ENCODE data around the gene FAM180A. TPM values are rescaled to one million over a fixed set of nuclear protein-coding genes. Genes with fewer than 3 reads are reported as not detected.

FAM180A gene
- total and polyA plus RNA-seq, 7 donors: 0.07 to 1.8 (median 0.13) TPM; not detected in 2

DNA sequence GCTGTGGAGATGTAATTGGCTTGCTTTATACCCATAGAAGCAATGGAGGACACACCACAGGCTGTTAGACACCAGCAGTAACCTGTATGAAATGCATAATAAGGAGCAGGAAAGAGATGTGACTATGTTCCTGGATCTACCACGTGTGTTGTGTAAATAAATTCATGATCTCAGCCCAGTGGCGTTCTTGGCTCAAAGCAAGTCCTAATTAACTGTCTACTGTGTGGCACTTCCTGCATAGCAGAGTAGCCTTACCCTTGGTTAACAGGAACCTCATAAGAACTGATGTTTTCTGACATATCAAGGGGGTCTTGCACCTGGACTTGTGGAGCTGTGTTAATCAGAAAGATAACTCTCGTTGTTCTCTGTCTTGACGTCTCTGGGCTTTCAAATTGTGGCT is 25.7 kb upstream of the FAM180A start:
- TF ChIP-seq, protein P1, sequence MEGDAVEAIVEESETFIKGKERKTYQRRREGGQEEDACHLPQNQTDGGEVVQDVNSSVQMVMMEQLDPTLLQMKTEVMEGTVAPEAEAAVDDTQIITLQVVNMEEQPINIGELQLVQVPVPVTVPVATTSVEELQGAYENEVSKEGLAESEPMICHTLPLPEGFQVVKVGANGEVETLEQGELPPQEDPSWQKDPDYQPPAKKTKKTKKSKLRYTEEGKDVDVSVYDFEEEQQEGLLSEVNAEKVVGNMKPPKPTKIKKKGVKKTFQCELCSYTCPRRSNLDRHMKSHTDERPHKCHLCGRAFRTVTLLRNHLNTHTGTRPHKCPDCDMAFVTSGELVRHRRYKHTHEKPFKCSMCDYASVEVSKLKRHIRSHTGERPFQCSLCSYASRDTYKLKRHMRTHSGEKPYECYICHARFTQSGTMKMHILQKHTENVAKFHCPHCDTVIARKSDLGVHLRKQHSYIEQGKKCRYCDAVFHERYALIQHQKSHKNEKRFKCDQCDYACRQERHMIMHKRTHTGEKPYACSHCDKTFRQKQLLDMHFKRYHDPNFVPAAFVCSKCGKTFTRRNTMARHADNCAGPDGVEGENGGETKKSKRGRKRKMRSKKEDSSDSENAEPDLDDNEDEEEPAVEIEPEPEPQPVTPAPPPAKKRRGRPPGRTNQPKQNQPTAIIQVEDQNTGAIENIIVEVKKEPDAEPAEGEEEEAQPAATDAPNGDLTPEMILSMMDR (IDR thresholded peaks at IDR 0.05): no peak
- H3K27ac ChIP-seq: no peak overlapping the region
- no peak overlapping the region for H3K4me3 ChIP-seq
- H3K36me3 ChIP-seq (ENCODE audit: insufficient read depth in 1 of 2, low read depth in 1 of 2): no peaks in the 10 kb centered on the region
- 27 to 41% (median 38%) methylated on average over 4 of the region's 4 CpGs for WGBS, 3 donors
- DNase-seq: no peak
- peak; percentile 55 to 92 (median 80) for ATAC-seq
- H3K27me3 ChIP-seq (ENCODE audit: insufficient read depth in 3 of 3, low read length in 2 of 3): no peaks in the 10 kb centered on the region
- peaks cover 10% of the 10 kb centered on the region for H3K9me3 ChIP-seq
- H3K4me1 ChIP-seq: peaks cover 4% of the 10 kb centered on the region
- intact Hi-C loops (cut with DNase I): no loop called here

DNA sequence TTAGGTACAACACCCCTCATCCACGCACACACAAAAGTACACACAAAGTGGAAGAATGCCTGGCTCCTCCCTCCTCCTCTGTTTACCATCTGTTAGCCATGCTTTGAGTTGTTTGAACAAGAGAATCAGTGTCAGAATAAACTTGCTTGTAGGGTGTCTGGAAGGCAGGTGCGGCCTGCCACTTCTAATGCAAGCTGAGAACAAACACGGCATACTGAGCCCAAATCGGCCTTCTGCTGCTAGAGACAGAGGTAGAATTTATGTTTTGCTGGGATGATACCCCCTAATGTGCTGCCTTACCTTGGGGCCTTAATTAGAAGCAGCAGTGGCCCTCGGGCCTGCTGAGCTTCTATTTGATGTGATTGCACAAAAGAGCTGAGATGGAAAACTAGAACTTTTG is 24.9 kb upstream of the FAM180A start:
- H3K36me3 ChIP-seq (ENCODE audit: insufficient read depth in 1 of 2, low read depth in 1 of 2): no peaks in the 10 kb centered on the region
- peaks cover 8% of the 10 kb centered on the region for H3K9me3 ChIP-seq
- no peak overlapping the region for H3K27ac ChIP-seq
- intact Hi-C loops (cut with DNase I): no loop called here
- ATAC-seq: no peak
- DNase-seq: no peak
- WGBS, 3 donors: 46 to 60% (median 53%) methylated on average over 5 of the region's 5 CpGs
- H3K4me3 ChIP-seq: no peak overlapping the region
- H3K4me1 ChIP-seq: peaks cover 4% of the 10 kb centered on the region
- H3K27me3 ChIP-seq (ENCODE audit: insufficient read depth in 3 of 3, low read length in 2 of 3): no peaks in the 10 kb centered on the region
- TF ChIP-seq, protein P1 (IDR thresholded peaks at IDR 0.05): no peak

DNA sequence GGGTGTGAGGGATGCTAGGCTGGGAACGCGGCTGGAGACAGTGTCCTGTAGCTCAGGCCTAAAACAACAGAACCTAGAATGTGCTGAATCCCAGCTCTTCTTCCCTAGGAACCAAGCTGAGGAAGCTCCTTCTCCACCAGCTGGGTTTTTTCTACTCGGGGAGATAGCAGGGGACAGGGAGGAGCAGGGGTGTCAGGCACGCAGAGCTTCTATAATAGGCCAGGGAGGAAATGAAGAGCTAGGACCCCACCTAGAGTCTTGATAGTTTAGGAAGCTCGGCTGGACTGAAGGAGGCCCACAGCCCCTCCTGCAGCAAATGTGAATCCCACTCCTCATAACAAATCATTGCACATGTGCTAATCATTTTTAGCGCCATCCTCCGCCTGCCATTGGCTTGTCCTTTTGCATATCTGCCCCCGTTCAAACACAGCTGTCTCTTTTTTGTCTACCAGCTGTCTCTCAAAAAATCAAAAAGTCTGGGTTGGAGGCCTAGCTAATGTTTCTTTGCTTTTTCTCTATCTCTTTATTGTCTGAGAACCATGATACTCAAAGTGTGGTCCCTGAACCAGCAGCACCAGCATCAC is 24.1 kb upstream of the FAM180A start:
- H3K27me3 ChIP-seq (ENCODE audit: insufficient read depth in 3 of 3, low read length in 2 of 3): no peaks in the 10 kb centered on the region

DNA sequence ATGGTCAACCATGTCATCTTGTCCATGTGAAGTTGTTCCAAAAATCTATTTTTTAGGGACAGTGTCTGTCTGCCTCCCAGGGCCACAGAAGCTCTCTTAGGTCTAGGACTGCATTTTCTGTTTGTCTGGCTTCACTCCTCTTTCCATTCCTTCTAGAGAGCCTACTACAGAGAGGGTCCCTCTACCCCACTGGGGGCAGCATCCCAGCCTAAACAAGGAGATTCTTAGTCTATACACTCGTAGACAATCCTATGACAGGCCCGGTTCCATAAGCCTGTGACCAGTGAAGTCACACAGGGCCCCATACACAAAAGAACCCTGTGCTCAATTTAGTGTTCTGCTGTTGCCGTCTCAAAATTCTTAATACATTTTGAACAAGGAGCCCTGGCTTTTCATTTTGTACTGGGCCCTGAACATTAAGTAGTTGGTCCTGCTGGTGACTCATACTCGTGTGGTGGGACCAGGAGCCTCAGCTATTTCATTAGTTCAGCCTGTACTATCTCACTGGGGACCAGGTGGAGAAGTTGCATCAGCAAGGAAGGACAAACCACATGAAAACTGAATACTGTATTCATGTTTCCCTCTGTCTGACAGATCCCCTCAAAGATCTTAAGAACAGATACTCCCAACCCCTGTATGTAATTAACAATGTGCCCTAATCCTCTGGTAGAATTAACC is 23.5 kb upstream of the FAM180A start:
- WGBS, 3 donors: 73 to 82% (median 76%) methylated on average over 4 of the region's 4 CpGs
- Histone ChIP-seq H3K36me3 (ENCODE audit: insufficient read depth in 1 of 2, low read depth in 1 of 2) (no peaks in the 10 kb centered on the region), H3K27ac (no peak overlapping the region), H3K4me1 (peaks cover 4% of the 10 kb centered on the region), H3K9me3 (no peaks in the 10 kb centered on the region), H3K4me3 (no peak overlapping the region), H3K27me3 (ENCODE audit: insufficient read depth in 3 of 3, low read length in 2 of 3) (no peaks in the 10 kb centered on the region)
- TF ChIP-seq, protein P1 (IDR thresholded peaks at IDR 0.05): no peak
- DNase-seq: no peak
- ATAC-seq: peak in 2 of 4 donors; percentile 31 to 56
- intact Hi-C loops (cut with DNase I): no loop called here

More for the DNA sequence above, 24.1 kb upstream of the FAM180A start:
- WGBS, 3 donors: 60 to 70% (median 65%) methylated on average over 8 of the region's 8 CpGs
- ATAC-seq (no peak), DNase-seq (no peak)
- TF ChIP-seq, protein P1 (IDR thresholded peaks at IDR 0.05): no peak
- peaks cover under 1% of the 10 kb centered on the region for H3K9me3 ChIP-seq
- intact Hi-C loops (cut with DNase I): no loop called here
- H3K4me3 ChIP-seq: no peak overlapping the region
- no peaks in the 10 kb centered on the region for H3K36me3 ChIP-seq (ENCODE audit: insufficient read depth in 1 of 2, low read depth in 1 of 2)
- H3K27ac ChIP-seq: no peak overlapping the region
- H3K4me1 ChIP-seq: peaks cover 4% of the 10 kb centered on the region
